GM19328 (cell line): ENCODE data around the gene PRDM4.
"Not testable (repeated sequence)": the region's sequence is repeated elsewhere in the genome, so short reads cannot be mapped to it uniquely, and the experiment has no call there.

Source experiments
- ATAC-seq: cut with Tn5 transposase; IDR thresholded peaks from one replicate; pipeline ENCODE4 v1.9.1; 2021; ENCODE audit warnings: mild to moderate bottlenecking, moderate library complexity; ENCODE audit not compliant: unreplicated experiment

Gene PRDM4

DNA sequence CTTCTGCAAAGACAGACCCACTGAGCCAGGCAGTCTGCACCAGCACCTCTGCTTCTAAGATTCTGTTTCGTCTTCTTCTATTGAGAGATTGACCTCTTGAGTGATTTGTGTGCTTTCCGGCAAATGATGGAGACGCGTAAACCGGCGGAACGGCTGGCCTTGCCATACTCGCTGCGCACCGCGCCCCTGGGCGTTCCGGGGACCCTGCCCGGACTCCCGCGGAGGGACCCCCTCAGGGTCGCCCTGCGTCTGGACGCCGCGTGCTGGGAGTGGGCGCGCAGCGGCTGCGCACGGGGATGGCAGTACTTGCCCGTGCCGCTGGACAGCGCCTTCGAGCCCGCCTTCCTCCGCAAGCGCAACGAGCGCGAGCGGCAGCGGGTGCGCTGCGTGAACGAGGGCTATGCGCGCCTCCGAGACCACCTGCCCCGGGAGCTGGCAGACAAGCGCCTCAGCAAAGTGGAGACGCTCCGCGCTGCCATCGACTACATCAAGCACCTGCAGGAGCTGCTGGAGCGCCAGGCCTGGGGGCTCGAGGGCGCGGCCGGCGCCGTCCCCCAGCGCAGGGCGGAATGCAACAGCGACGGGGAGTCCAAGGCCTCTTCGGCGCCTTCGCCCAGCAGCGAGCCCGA, 14.3 kb upstream of the PRDM4 start:
- ATAC-seq: no peak

DNA sequence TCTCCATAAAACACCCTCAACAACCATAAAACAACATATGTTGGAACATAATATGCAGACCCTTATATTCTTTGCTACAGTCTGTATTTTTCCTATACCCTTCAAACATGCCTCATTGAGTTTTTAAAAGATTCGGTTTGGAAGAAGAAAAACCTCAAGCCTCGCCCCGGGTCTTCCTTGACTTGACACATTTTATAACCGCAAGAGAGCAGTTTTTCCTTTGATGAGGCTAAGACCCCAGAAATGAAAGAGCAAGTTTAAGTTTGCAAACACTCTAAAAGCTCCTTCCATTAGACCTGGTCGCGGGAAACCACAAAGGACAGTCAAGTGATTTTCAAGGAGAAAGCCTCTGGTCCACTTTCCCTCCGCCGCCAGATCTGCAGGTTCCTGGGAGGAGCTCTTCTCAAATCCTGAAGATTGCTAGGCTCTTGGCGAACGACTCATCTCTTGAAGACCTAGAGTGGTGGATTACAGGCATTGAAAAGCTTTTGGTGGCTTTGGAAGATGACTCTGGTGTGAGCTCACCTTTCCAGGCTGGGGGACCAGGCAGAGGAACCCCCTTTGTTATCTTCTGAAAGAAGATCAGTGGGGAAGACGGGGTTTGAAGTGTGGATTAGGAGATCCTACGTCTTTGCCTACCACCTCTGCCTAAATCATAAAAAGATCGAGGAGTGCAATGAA, 13.6 kb upstream of the PRDM4 start, which contains the start of gene ASCL4:
ASCL4 (plus strand) TSS at position 356 of the 681 bp plus-strand sequence. CDS start 515 bp downstream, outside the sequence.
- ATAC-seq: no peak

DNA sequence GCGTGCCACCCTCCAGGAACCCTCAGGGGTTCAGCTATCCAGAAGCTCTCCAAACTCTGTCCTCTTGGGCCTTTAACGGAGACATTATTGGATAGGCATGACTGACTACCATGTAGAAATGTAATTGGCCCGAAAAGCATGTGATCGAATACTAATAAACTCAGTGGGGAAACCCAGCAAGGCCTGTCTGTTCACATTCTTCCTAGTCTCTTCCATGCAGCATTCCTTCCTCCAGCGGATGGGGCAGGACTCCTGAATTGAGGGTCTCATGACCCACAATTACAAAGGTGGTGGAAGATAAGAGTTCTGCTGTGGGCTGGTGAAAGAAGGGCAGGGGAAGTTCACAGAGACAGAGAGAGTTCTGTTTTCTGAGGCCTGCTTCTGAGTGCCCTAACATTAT, 6.5 kb upstream of the PRDM4 start:
- no peak for ATAC-seq

DNA sequence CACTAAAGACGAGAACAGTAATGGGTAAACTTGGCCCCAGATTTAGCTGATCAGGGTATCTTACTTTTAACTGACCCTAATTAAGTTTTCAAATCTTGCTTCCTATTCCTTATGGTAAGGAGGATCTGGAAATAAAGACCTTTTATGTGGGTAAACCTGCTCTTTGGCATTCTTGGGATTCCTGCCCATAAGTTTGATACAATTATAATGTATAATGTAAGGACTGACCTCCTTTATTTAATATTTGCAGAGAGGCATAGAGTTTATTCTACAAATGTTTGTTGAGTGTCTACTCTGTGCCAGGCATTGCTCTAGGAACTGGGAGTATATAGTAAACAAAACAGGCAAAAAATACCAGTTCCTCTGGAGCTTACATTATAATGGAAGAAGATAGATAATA, 4.4 kb upstream of the PRDM4 start:
- no peak for ATAC-seq

DNA sequence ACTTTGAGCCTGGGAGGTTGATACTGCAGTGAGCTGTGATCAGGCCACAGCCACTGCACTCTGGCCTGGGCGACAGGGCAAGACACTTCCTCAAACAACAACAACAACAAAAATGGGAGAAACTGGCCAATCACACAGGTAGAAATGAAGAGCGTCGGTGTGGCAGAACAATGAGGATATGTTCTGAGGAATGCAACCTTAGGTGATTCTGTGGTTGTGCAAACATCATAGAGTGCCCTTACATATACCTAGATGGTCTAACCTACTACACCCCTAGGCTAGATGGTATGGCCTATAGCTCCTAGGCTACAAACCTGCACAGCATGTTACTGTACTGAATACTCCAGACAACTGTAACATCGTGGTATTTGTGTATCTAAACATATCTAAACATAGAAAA, 3.7 kb upstream of the PRDM4 start:
- no peak for ATAC-seq

DNA sequence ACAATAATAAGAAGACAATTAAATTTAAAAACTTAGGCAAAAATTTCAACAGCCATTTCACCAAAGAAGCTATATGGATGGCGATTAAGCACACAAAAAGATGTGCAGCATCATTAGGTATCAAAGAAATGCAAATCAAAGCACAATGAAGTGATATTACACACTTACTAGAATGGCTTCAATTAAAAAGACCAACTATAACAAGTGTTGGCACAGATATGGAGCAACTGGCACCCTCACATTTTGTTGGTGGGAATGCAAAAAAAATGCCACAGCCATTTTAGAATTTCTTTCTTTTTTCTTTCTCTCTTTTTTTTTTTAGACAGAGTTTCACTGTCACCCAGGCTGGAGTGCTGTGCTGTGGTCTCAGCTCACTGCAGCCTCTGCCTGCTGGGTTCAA, 1.9 kb upstream of the PRDM4 start:
- ATAC-seq: no peak

DNA sequence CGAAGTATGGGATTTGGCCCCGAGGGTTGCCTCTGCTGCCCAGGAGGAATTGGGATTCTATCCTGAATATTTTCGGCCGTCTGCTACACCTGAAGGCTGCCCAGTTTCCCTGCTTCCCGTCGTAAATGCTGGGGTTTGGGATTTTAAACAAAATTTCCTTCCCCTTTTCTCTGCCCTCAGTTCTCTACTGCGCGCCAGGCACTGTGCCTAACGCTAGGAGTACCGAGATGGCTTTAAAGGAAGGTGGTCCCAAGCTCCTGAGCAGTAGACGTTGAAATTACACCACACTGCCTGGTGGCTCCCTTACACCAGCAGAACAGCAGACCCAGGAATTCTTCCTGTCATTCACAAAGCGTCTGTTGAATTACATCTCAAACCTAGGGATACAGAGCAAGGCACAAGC, 566 bp upstream of the PRDM4 start:
- ATAC-seq: no peak

DNA sequence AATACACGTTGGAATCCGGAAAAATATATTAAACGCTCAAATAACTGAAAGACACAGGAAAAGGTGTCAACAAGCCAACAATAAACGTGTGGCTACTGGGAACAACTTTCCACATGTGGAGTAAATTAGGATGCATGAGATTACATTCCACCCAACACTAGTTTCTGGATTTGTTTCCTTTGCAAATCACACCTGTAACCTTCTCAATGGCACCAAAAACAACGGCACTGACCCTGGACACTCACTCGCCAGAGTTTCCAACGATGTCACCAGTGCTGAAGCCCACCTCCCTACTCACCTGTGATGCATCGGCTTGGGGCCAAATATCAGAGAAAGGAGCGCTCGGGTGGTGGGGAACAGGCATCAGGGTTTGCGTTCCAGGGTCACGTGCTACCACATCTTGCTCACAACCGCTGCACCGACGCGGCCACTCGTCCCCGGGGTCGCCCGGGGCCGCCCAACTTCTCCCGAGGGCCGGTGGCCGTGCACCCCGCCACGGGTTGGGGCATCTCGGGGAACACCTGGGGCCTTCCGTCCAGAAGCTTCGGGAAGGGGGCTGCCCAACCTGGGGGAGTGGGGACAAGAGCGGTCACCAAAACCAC, 629 bp downstream of the PRDM4 start:
- peak; percentile 11 for ATAC-seq

DNA sequence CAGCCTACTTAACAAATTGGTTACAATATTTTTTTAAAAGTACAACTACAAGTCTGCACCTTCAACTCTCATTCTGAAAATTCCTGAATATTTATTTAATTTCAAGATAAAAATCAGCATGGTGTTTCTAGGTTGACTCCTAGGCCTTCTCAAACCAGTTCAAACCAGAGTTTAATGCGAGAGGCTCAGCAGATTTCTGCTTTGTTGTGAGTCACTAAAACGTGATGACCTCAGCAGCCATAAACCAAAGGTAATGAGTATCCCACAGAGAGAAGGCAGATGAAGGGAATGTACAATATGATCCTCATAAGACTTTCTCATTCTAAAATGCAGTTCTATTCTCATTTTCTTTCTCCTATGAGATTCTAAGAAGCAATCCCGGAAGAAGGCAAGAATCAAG, 1.5 kb downstream of the PRDM4 start:
- ATAC-seq: no peak

DNA sequence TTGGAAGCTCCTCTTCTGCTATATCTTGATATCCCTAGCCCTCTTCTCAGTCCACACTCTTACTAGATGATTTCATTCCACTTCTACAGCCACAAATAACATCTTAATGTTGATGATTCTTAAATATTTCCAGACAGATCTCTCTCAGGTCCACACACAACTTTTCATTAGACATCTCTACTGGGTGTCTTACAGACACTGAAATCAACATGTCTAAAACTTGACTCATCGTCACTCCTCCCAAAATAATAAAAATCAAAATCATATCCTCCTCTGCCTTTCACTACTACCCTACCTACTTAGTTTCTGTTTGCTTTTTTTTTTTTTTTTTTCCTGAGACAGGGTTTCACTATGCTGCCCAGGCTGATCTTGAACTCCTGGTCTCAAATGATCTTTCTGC, 11.9 kb downstream of the PRDM4 start:
- ATAC-seq: no peak

DNA sequence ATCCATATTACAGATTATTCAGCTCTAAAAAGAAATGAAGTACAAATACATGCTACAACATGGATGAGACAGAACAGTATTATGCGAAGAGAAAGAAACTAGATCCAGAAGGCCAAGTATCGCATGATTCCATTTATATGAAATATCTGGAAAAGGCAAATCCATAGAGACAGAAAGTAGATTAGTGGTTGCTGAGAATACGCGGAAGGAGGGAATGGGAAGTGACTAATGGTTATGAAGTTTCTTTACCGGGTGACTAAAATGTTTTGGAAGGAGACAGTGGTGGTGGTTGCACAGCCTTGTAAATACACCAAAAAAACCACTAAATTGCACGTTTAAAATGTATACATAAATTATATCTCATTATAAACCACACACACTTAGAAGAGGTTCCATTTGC, 12.5 kb downstream of the PRDM4 start:
- no peak for ATAC-seq

DNA sequence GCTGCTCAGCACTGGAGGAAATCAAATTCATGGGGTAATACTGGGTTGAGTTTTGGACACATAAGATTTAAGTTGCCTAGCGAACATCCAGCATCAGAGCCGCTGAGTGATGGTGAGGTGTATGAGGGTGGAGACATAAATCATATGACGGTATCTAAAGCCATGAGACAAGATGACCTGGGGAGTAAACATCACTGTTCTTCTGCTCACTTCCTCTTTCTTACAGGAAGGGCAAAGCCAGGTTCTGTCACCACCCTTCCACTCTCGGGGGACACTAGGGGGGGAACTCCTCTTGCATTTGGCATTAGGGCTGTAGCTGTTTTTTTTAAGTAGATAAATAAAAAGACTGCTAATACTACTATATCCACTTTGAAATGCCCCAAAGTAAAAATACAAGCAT, 24.0 kb downstream of the PRDM4 start:
- ATAC-seq: peak; percentile 94

DNA sequence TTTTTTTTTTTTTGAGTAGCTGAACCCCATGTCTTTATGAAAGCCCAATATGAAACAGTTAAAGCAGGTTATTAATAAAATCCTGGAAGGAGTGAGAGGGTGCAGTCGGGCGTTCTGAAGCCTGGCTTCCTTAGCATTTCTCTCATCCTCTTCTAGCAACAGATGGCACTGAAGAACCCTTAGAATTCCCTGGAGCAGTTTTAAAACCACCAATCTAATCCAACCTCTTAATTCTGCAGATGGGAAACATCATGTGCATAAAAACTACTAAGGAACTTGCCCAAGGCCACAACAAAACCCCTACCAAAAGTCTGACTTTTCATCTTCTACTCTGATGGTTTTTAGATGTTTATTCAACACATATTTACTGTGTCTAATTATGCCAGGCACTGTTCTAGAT, 25.2 kb downstream of the PRDM4 start:
- ATAC-seq: no peak

DNA sequence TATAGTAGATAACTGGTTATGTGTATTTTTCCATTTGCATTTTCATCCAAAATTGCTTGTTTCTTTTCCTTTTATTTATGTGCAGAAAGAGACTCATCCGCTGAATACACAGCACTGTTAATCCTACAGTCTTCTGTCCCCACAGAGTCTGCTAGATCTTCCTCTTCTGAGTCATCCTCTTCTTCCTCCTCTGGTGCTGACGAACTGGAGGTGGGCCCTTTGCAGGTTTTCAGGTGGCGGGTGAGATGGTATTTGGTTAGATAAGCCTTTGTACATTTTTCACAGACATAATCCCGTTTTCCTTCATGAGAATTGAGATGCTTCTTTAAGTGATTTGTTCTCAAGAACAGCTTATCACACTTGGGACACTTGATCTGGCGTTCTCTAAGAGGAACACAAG, 26.8 kb downstream of the PRDM4 start:
- no peak for ATAC-seq

DNA sequence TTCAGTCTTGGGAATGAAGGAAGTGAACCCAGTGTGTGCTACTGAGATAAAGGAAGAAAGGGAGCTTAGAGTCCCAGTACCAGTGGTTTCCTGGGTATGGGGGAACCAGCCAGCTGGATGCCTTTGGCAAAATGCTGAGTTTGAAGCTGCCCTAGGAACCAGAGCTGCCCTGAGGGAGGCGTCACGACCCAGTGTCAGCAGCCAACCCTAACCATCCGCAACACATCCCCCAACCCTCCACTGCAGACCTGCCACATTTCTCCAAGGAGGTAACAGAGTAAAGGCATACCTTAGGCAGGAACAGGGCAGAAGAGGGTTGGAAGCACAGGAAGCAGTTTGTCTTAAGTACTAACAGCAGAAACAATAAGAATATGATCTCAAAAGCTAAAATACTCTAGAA, 28.6 kb downstream of the PRDM4 start:
- no peak for ATAC-seq

DNA sequence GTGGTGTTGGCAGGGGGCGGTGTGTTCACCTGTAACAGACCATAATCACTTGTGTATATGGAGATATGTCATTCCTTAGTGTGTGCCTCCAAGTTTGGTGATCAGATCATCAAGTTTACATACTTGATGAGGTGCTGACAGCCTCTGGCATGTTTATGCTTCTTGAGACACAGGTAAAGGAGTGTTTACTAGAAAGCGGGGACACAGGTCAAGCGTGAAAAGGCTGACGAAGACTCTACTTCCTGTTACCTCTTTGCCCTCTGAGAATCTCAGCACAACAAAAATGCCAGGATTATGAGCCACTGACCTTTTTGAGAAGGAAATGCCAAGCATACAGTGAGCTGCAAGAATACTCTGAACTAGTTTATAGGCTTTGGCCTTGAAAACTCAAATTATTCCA, 29.6 kb downstream of the PRDM4 start:
- ATAC-seq: no peak

DNA sequence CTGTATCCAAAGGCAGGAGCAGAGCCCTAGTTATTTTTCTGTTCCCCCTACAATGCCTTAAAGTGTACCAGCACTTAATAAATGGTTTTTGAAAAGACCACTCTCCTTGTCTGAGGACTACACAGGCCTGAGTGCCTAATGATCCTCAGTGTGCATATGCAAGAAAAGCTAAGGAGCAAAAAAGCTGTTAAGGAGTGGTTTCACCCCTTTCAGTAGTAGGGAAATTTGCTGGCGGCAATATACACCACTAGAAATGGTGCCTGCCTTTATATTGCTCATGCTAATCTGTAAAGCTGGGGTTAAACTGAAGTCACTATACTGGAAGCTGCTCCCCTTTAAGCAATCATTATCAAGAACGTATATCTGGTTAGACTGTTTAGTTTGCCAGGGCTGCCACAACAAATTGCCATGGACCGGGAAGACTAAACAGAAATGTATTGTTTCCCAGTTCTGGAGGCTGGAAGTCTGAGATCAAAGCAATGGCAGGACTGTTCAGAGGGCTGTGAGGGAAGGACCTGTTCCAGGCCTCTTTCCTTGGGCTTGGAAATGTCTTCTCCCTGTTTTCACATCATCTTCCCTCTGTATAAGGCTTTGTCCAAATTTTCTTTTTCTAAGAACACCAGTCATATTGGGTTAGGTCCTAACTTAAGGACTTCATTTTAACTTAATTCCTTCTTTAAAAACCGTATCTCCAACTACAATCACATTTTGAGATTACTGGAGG, 30.2 kb downstream of the PRDM4 start:
- ATAC-seq: no peak

DNA sequence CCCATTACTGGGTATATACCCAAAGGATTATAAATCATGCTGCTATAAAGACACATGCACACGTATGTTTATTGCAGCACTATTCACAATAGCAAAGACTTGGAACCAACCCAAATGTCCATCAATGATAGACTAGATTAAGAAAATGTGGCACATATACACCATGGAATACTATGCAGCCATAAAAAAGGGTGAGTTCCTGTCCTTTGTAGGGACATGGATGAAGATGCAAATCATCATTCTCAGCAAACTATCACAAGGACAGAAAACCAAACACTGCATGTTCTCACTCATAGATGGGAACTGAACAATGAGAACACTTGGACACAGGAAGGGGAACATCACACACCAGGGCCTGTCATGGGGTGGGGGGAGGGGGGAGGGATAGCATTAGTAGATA, 33.2 kb downstream of the PRDM4 start:
- not testable (repeated sequence) for ATAC-seq

DNA sequence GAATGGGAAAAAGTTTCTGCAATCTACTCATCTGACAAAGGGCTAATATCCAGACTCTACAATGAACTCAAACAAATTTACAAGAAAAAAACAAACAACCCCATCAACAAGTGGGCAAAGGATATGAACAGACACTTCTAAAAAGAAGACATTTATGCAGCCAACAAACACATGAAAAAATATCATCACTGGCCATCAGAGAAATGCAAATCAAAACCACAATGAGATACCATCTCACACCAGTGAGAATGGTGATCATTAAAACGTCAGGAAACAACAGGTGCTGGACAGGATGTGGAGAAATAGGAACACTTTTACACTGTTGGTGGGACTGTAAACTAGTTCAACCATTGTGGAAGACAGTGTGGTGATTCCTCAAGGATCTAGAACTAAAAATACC, 33.6 kb downstream of the PRDM4 start:
- not testable (repeated sequence) for ATAC-seq

DNA sequence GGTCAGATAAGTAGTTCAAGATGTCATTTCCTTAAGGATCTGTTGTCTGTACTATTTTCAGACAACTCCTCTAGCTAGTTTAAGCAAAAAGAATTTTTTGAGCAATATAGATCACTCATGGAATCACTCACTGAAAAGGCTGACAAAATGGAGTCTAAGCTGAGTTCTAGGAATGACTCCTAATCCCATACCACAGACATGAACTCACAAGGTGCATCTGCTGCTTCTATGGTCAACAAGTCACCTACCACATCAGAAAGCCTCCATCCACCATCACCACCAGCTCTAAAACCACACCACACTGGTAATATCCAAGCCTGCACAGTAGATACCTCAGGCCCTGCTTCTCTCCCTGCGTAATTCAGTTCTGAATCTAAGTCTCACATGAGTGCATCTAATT, 42.3 kb downstream of the PRDM4 start:
- ATAC-seq: no peak

DNA sequence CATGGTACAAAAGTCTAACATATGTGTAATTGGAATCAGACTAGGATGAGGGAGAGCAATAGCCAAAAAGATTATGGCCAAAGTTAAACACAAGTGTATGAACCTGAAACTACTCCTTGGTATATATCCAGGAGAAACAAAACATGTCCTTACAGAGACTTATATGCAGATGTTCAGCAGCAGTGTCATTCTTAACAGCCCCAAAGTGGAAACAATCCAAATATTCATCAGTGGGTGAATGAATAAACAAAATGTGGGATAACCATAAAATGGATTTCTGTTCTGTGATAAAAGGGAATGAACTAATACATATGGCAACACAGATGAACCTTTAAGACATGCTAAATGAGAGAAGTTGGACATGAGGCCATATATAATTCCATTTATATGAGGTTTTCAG, 45.2 kb downstream of the PRDM4 start:
- ATAC-seq: no peak

DNA sequence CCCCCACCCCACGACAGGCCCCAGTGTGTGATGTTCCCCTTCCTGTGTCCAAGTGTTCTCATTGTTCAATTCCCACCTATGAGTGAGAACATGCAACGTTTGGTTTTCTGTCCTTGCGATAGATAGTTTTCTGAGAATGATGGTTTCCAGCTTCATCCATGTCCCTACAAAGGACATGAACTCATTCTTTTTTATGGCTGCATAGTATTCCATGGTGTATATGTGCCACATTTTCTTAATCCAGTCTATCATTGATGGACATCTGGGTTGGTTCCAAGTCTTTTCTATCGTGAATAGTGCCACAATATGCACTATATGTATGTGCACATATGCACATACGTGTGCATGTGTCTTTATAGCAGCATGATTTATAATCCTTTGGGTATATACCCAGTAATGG, 55.4 kb downstream of the PRDM4 start:
- not testable (repeated sequence) for ATAC-seq
